IMR-90 (cell line): Measurements from ENCODE around the gene ARGFX. TPM values are rescaled to one million over a fixed set of nuclear protein-coding genes. Genes with fewer than 3 reads are reported as not detected.

Experiments used
- ATAC-seq: fragments of 200-7000 bp; cut with Tn5 transposase; 2 replicates; pipeline ENCODE4 v1.9.1; 2020; ENCODE audit warnings: low read depth, mild to moderate bottlenecking, moderate library complexity
- BruUV-seq: library from RNA; stranded (reverse); fragments of 400-500 nt; replicated peaks from 2 replicates; lab custom pipeline; 2021; lab: Mats Ljungman, UMichigan
- CTCF ChIA-PET: fragments of 300-600 bp; formaldehyde crosslinking; extraction: SDS; loops from one replicate; lab custom pipeline; 2021; ENCODE audit warnings: antibody characterized with exemption; lab: Yijun Ruan, JAX
- POLR2A ChIA-PET: fragments of 300-600 bp; sonication (Branson Sonifier 250); formaldehyde crosslinking; loops from one replicate; lab custom pipeline; 2022; ENCODE audit warnings: antibody characterized with exemption; ENCODE audit not compliant: unreplicated experiment; lab: Charles Lee
- DNase-seq: peaks from one replicate; pipeline ENCODE4 v3.0.0; 2013
- H2AFZ ChIP-seq: replicated peaks from 2 replicates; pipeline ENCODE3; 2013; ENCODE audit warnings: low read length, mild to moderate bottlenecking; ENCODE audit not compliant: poor library complexity
- H2AK5ac ChIP-seq: 2 replicates; pipeline ENCODE4 v1.6.1; 2013; ENCODE audit warnings: low read depth, low read length, inconsistent platforms
- H2AK9ac ChIP-seq: replicated peaks from 2 replicates; pipeline ENCODE3; 2013; ENCODE audit warnings: mild to moderate bottlenecking, low read depth, low read length, moderate library complexity; ENCODE audit not compliant: poor library complexity
- H2BK120ac ChIP-seq: 2 replicates; pipeline ENCODE4 v1.6.1; 2013; ENCODE audit warnings: low read depth, low read length, inconsistent platforms
- H2BK15ac ChIP-seq: 3 replicates; pipeline ENCODE4 v1.6.1; 2013; ENCODE audit warnings: low read depth, low read length, inconsistent platforms
- H2BK20ac ChIP-seq: 2 replicates; pipeline ENCODE4 v1.6.1; 2013; ENCODE audit warnings: low read depth, mild to moderate bottlenecking, inconsistent platforms, low read length, moderate library complexity
- H2BK5ac ChIP-seq: 2 replicates; pipeline ENCODE4 v1.6.1; 2013; ENCODE audit warnings: mild to moderate bottlenecking, low read depth, low read length, inconsistent platforms; ENCODE audit not compliant: poor library complexity, severe bottlenecking
- H3K14ac ChIP-seq: replicated peaks from 2 replicates; pipeline ENCODE4 v1.6.1; 2013; ENCODE audit warnings: low read depth, low read length, inconsistent platforms
- H3K18ac ChIP-seq: 2 replicates; pipeline ENCODE4 v1.6.1; 2013; ENCODE audit warnings: low read depth, low read length, control low read depth
- H3K23ac ChIP-seq: 2 replicates; pipeline ENCODE4 v1.6.1; 2013; ENCODE audit warnings: low read depth, low read length, inconsistent platforms
- H3K27ac ChIP-seq: 2 replicates; pipeline ENCODE4 v1.5.1; 2013; ENCODE audit warnings: mild to moderate bottlenecking, control low read depth, low read length; ENCODE audit not compliant: insufficient read depth
- H3K27me3 ChIP-seq: 2 replicates; pipeline ENCODE4 v1.6.1; 2013; ENCODE audit warnings: low read length; ENCODE audit not compliant: control insufficient read depth, insufficient read depth
- H3K36me3 ChIP-seq: 2 replicates; pipeline ENCODE4 v1.6.1; 2013; ENCODE audit warnings: low read length, mixed read lengths; ENCODE audit not compliant: control insufficient read depth, insufficient read depth
- H3K4ac ChIP-seq: 2 replicates; pipeline ENCODE4 v1.6.1; 2013; ENCODE audit warnings: low read depth, low read length, inconsistent platforms
- H3K4me1 ChIP-seq: 2 replicates; pipeline ENCODE4 v1.6.1; 2013; ENCODE audit warnings: low read length, mixed read lengths; ENCODE audit not compliant: control insufficient read depth, insufficient read depth
- H3K4me2 ChIP-seq: 2 replicates; pipeline ENCODE4 v1.6.1; 2013; ENCODE audit warnings: low read depth, mild to moderate bottlenecking, control low read depth, low read length, moderate library complexity
- H3K4me3 ChIP-seq: 2 replicates; pipeline ENCODE4 v1.5.1; 2013; ENCODE audit warnings: low read depth, mild to moderate bottlenecking, control low read depth, low read length, moderate library complexity; ENCODE audit not compliant: insufficient read depth
- H3K56ac ChIP-seq: 2 replicates; pipeline ENCODE4 v1.6.1; 2013; ENCODE audit warnings: low read length, inconsistent platforms; ENCODE audit not compliant: insufficient read depth; ENCODE audit errors: extremely low read depth
- H3K79me1 ChIP-seq, 2 experiments: 2 replicates each; pipeline ENCODE4 v1.6.1; 2013; ENCODE audit warnings: low read length in 2 of 2, inconsistent platforms in 1 of 2, low read depth in 1 of 2
- H3K9ac ChIP-seq: 2 replicates; pipeline ENCODE4 v1.6.1; 2013; ENCODE audit warnings: low read depth, low read length, control low read depth
- H3K9me1 ChIP-seq: 2 replicates; pipeline ENCODE4 v1.6.1; 2013; ENCODE audit warnings: low read length, inconsistent platforms; ENCODE audit not compliant: insufficient read depth
- H3K9me3 ChIP-seq: 2 replicates; pipeline ENCODE4 v1.6.1; 2013; ENCODE audit warnings: low read length; ENCODE audit not compliant: control insufficient read depth, insufficient read depth
- H4K20me1 ChIP-seq: 2 replicates; pipeline ENCODE4 v1.6.1; 2013; ENCODE audit warnings: low read length, inconsistent platforms; ENCODE audit not compliant: insufficient read depth
- H4K5ac ChIP-seq: 2 replicates; pipeline ENCODE4 v1.6.1; 2013; ENCODE audit warnings: mild to moderate bottlenecking, low read depth, low read length, control low read depth
- H4K8ac ChIP-seq, 2 experiments: 2 replicates each; pipeline ENCODE4 v1.6.1; 2013; ENCODE audit warnings: low read depth in 2 of 2, low read length in 2 of 2, control low read depth in 1 of 2, inconsistent platforms in 1 of 2
- H4K91ac ChIP-seq: 2 replicates; pipeline ENCODE4 v1.6.1; 2013; ENCODE audit warnings: low read depth, low read length, inconsistent platforms; ENCODE audit not compliant: insufficient read depth
- BHLHE40 ChIP-seq: fragments of 150-350 bp; IDR thresholded peaks from 2 replicates; pipeline ENCODE4 v1.6.1; 2016; ENCODE audit warnings: mild to moderate bottlenecking, low read depth, low read length
- CEBPB ChIP-seq: IDR thresholded peaks from 2 replicates; pipeline ENCODE4 v1.6.1; 2012; ENCODE audit warnings: low read depth, low read length, improper control_type of control experiment
- CHD1 ChIP-seq: IDR thresholded peaks from 2 replicates; pipeline ENCODE4 v1.6.1; 2012; ENCODE audit warnings: low read depth, low read length, improper control_type of control experiment
- FOS ChIP-seq: fragments of 150-350 bp; IDR thresholded peaks from 2 replicates; pipeline ENCODE4 v1.6.1; 2016; ENCODE audit warnings: low read depth, low read length
- MXI1 ChIP-seq: IDR thresholded peaks from 2 replicates; pipeline ENCODE4 v1.6.1; 2012; ENCODE audit warnings: low read depth, mild to moderate bottlenecking, low read length, moderate library complexity, borderline replicate concordance
- POLR2A ChIP-seq: IDR thresholded peaks from 2 replicates; pipeline ENCODE4 v1.6.1; 2012; ENCODE audit warnings: mild to moderate bottlenecking, low read depth, low read length
- RAD21 ChIP-seq: IDR thresholded peaks from 2 replicates; pipeline ENCODE4 v1.6.1; 2012; ENCODE audit warnings: low read length, improper control_type of control experiment
- RFX5 ChIP-seq: IDR thresholded peaks from 2 replicates; pipeline ENCODE4 v1.8.0; 2012; ENCODE audit warnings: low read depth, mild to moderate bottlenecking, low read length, moderate library complexity
- SMC3 ChIP-seq: fragments of 150-350 bp; IDR thresholded peaks from 2 replicates; pipeline ENCODE4 v1.6.1; 2016; ENCODE audit warnings: low read depth, mild to moderate bottlenecking, antibody characterized with exemption, low read length, moderate library complexity
- WGBS, 2 experiments: methylation state at CpG; one replicate each; pipeline versions ENCODE4 v1.1.5 to v1.1.7; 2013; ENCODE audit warnings: missing lambda C conversion rate in 2 of 2; ENCODE audit not compliant: insufficient read length in 1 of 2; ENCODE audit errors: extremely low coverage in 2 of 2; 5-methylcytosine and 5-hydroxymethylcytosine counted together
- dilution Hi-C: fragments of 300-500 bp; cut with HindIII; formaldehyde crosslinking; loops from one replicate; pipeline ENCODE4 v1.14.3; 2018; ENCODE audit warnings: low sequenced_read_pairs; ENCODE audit not compliant: unreplicated experiment
- in situ Hi-C: fragments of 300-500 bp; cut with MboI; formaldehyde crosslinking; loops from 3 replicates; pipeline ENCODE4 v1.14.3; 2019; ENCODE audit warnings: low sequenced_read_pairs, inconsistent platforms, mixed read lengths
- intact Hi-C: fragments of 100-400 bp; cut with micrococcal nuclease; formaldehyde crosslinking; loops from 2 replicates; pipeline ENCODE4 v1.10.0; 2022
- polyA plus RNA-seq, 3 experiments: library from polyadenylated mRNA; depleted of rRNA; stranded (reverse); fragments of >200 nt; gene quantifications; 2 replicates each; pipeline ENCODE4 v1.2.3, GENCODE V29; 2012; ENCODE audit warnings: low replicate concordance in 1 of 3
- total RNA-seq: library from RNA; depleted of rRNA; stranded (reverse); fragments of >200 nt; gene quantifications from 2 replicates; pipeline ENCODE4 v1.2.3, GENCODE V29; 2012
- TF ChIP-seq, protein P1 (sequence below): conservative IDR thresholded peaks from 2 replicates; pipeline ENCODE4 v1.5.1; 2012; ENCODE audit warnings: mild to moderate bottlenecking, low read depth, low read length, improper control_type of control experiment
- TF ChIP-seq, protein P2 (sequence below): fragments of 150-350 bp; IDR thresholded peaks from 2 replicates; pipeline ENCODE4 v1.6.1; 2016; ENCODE audit warnings: low read depth, mild to moderate bottlenecking, low read length, moderate library complexity, borderline replicate concordance

Gene ARGFX
- total and polyA plus RNA-seq, 2 of the 4 experiments (the other 2 are of a cell fraction) = not detected

DNA sequence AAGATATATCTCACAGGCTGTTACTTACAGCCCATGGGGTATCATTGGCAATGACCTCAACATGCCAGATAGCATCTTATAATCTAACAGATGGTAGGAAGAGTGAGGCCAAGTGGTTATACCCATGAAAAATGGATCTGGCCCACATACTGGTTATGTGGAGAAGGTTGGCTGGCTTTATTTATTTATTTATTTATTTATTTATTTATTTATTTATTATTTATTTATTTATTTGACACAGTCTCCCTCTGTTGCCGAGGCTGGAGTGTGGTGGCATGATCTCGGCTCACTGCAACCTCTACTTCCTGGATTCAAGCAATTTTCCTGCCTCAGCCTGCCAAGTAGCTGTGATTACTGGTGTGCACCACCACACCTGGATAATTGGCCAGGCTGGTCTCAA lies 37.0 kb downstream of the ARGFX start:
- no TSS peak for BruUV-seq
- no peak for ATAC-seq
- CTCF ChIA-PET = no interaction called here
- intact Hi-C loops = no loop called here
- no peaks in the 10 kb centered on the region for H3K27me3 ChIP-seq
- H4K91ac ChIP-seq = no peak overlapping the region
- no peak overlapping the region for H3K4me3 ChIP-seq
- POLR2A ChIA-PET = no interaction called here
- no peak overlapping the region for H2BK5ac ChIP-seq
- no peak overlapping the region for H3K27ac ChIP-seq
- no peak overlapping the region for H4K5ac ChIP-seq
- no peaks in the 10 kb centered on the region for H3K4me1 ChIP-seq
- no peak for DNase-seq
- H3K36me3 ChIP-seq = no peaks in the 10 kb centered on the region
- no peaks in the 10 kb centered on the region for H3K9me3 ChIP-seq
- TF ChIP-seq BHLHE40 (no peak), RAD21 (no peak), FOS (no peak), CHD1 (no peak), CEBPB (no peak), SMC3 (no peak), POLR2A (no peak), RFX5 (no peak), MXI1 (no peak)
- TF ChIP-seq, protein P1, sequence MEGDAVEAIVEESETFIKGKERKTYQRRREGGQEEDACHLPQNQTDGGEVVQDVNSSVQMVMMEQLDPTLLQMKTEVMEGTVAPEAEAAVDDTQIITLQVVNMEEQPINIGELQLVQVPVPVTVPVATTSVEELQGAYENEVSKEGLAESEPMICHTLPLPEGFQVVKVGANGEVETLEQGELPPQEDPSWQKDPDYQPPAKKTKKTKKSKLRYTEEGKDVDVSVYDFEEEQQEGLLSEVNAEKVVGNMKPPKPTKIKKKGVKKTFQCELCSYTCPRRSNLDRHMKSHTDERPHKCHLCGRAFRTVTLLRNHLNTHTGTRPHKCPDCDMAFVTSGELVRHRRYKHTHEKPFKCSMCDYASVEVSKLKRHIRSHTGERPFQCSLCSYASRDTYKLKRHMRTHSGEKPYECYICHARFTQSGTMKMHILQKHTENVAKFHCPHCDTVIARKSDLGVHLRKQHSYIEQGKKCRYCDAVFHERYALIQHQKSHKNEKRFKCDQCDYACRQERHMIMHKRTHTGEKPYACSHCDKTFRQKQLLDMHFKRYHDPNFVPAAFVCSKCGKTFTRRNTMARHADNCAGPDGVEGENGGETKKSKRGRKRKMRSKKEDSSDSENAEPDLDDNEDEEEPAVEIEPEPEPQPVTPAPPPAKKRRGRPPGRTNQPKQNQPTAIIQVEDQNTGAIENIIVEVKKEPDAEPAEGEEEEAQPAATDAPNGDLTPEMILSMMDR = no peak
- TF ChIP-seq, protein P2, sequence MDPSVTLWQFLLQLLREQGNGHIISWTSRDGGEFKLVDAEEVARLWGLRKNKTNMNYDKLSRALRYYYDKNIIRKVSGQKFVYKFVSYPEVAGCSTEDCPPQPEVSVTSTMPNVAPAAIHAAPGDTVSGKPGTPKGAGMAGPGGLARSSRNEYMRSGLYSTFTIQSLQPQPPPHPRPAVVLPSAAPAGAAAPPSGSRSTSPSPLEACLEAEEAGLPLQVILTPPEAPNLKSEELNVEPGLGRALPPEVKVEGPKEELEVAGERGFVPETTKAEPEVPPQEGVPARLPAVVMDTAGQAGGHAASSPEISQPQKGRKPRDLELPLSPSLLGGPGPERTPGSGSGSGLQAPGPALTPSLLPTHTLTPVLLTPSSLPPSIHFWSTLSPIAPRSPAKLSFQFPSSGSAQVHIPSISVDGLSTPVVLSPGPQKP = no peak
- no peak overlapping the region for H3K23ac ChIP-seq
- no peak overlapping the region for H2BK120ac ChIP-seq
- no peaks in the 10 kb centered on the region for H3K79me1 ChIP-seq
- H3K9ac ChIP-seq = no peak overlapping the region
- no peaks in the 10 kb centered on the region for H3K9me1 ChIP-seq
- no peak overlapping the region for H3K4ac ChIP-seq
- H3K14ac ChIP-seq = no peak overlapping the region
- H4K20me1 ChIP-seq = no peaks in the 10 kb centered on the region
- H2AFZ ChIP-seq = no peak overlapping the region
- WGBS, 2 experiments = 40% methylated on average over 1 of the region's 2 CpGs; no CpG with 5 or more reads in 1 of the 2 experiments
- dilution Hi-C loops = no loop called here
- no peak overlapping the region for H3K18ac ChIP-seq
- no peak overlapping the region for H3K4me2 ChIP-seq
- no peak overlapping the region for H2AK9ac ChIP-seq
- H2BK15ac ChIP-seq = no peak overlapping the region
- H4K8ac ChIP-seq = no peak overlapping the region
- H3K56ac ChIP-seq = no peak overlapping the region
- no peak overlapping the region for H2BK20ac ChIP-seq
- H2AK5ac ChIP-seq = no peak overlapping the region
- in situ Hi-C loops = no loop called here
